Activated CD8-positive, alpha-beta T cell treated with anti-CD3 and anti-CD28 coated beads, Interleukin-2, amount 10 ng/mL, durations not matched to agents 7 days and 5 days (primary cell): ENCODE measurements around the gene AKR7A3. TPM values are rescaled to one million over a fixed set of nuclear protein-coding genes. Genes with fewer than 3 reads are reported as not detected.
A peak's percentile ranks its signal among the peaks of the same experiment; 100 is the strongest.
"Not testable (repeated sequence)": the region's sequence is repeated elsewhere in the genome, so short reads cannot be mapped to it uniquely, and the experiment has no call there.

Experiments
- ATAC-seq: fragments of 150-1000 bp; cut with Tn5 transposase; one replicate; pipeline ENCODE4 v1.10.0; 2021; ENCODE audit warnings: moderate library complexity
- CTCF ChIA-PET: fragments of 350-600 bp; sonication (Branson Sonifier 250); formaldehyde crosslinking; loops from one replicate; lab custom pipeline; 2021; ENCODE audit warnings: antibody characterized with exemption; lab: Charles Lee
- POLR2A ChIA-PET: fragments of 350-600 bp; sonication (Branson Sonifier 250); formaldehyde crosslinking; loops from one replicate; lab custom pipeline; 2021; ENCODE audit warnings: antibody characterized with exemption; lab: Charles Lee
- DNase-seq: peaks from one replicate; pipeline ENCODE4 v3.0.0-alpha.2; 2020
- H3K27ac Mint-ChIP-seq: one replicate; pipeline ENCODE4 v1.8.0; 2021; ENCODE audit warnings: mild to moderate bottlenecking, mixed read lengths
- H3K27me3 Mint-ChIP-seq: one replicate; pipeline ENCODE4 v1.8.0; 2021; ENCODE audit warnings: low read depth, mixed read lengths
- H3K36me3 Mint-ChIP-seq: one replicate; pipeline ENCODE4 v1.8.0; 2021; ENCODE audit warnings: low read depth, mixed read lengths
- H3K4me1 Mint-ChIP-seq: one replicate; pipeline ENCODE4 v1.8.0; 2021; ENCODE audit warnings: low read depth, mixed read lengths
- H3K4me3 Mint-ChIP-seq: one replicate; pipeline ENCODE4 v1.8.0; 2021; ENCODE audit warnings: mild to moderate bottlenecking, mixed read lengths
- H3K9me3 Mint-ChIP-seq: one replicate; pipeline ENCODE4 v1.8.0; 2022; ENCODE audit warnings: mixed read lengths; ENCODE audit not compliant: insufficient read depth
- total RNA-seq, 2 experiments: library from RNA; stranded (reverse); gene quantifications; one replicate each; pipeline ENCODE4 v1.2.3, GENCODE V29; 2021

AKR7A3 gene
- total RNA-seq, result under 1 TPM; 0.37 to 0.61 TPM

- H3K36me3 Mint-ChIP-seq, H3K27ac Mint-ChIP-seq, H3K4me1 Mint-ChIP-seq, H3K9me3 Mint-ChIP-seq: not testable (repeated sequence)
- peak; percentile 68 for DNase-seq
- Mint-ChIP-seq H3K4me3 (peak within 1 kb of the TSS; percentile 55), H3K27me3 (peaks cover 16% of the 10 kb centered on the region)
- CTCF ChIA-PET, result interaction anchor here (1.2 kb wide), 1 partner anchor 374 kb away, joined by 3 read pairs; no protein-coding TSS in a partner anchor
- peak; percentile 99 for ATAC-seq
- POLR2A ChIA-PET, result interaction anchor here (0.7 kb wide), 1 partner anchor 34 kb away, joined by 3 read pairs; no protein-coding TSS in a partner anchor
Observed at GRCh38 chr1:19288324-19289241, at the start of gene AKR7A3. AKR7A3 (minus strand) TSS chr1:19288770; CDS start chr1:19288709, 61 bp downstream.

- H3K27me3 Mint-ChIP-seq, result no peaks in the 10 kb centered on the region
- ATAC-seq (no peak), DNase-seq (no peak)
- no peaks in the 10 kb centered on the region for H3K9me3 Mint-ChIP-seq
- ChIA-PET CTCF (no interaction called here), POLR2A (no interaction called here)
- no peak overlapping the region for H3K27ac Mint-ChIP-seq
- H3K4me1 Mint-ChIP-seq, result peaks cover 1% of the 10 kb centered on the region
- peaks cover 41% of the 10 kb centered on the region for H3K36me3 Mint-ChIP-seq
- H3K4me3 Mint-ChIP-seq, result no peak overlapping the region
Observed at GRCh38 chr1:19338323-19338762, 49.8 kb upstream of the AKR7A3 start.

- no peak overlapping the region for H3K27ac Mint-ChIP-seq
- H3K4me3 Mint-ChIP-seq, result no peak overlapping the region
- no peak for ATAC-seq
- peaks cover 1% of the 10 kb centered on the region for H3K4me1 Mint-ChIP-seq
- no peak for DNase-seq
- ChIA-PET POLR2A (no interaction called here), CTCF (no interaction called here)
- no peaks in the 10 kb centered on the region for H3K27me3 Mint-ChIP-seq
- H3K9me3 Mint-ChIP-seq, result no peaks in the 10 kb centered on the region
- peaks cover 35% of the 10 kb centered on the region for H3K36me3 Mint-ChIP-seq
Observed at GRCh38 chr1:19337289-19337688, 48.7 kb upstream of the AKR7A3 start.

- H3K4me1 Mint-ChIP-seq, result peaks cover 1% of the 10 kb centered on the region
- no peaks in the 10 kb centered on the region for H3K9me3 Mint-ChIP-seq
- no peak overlapping the region for H3K4me3 Mint-ChIP-seq
- H3K27ac Mint-ChIP-seq, result no peak overlapping the region
- ChIA-PET CTCF (no interaction called here), POLR2A (no interaction called here)
- H3K36me3 Mint-ChIP-seq, result peaks cover 28% of the 10 kb centered on the region
- DNase-seq (no peak), ATAC-seq (no peak)
- no peaks in the 10 kb centered on the region for H3K27me3 Mint-ChIP-seq
Observed at GRCh38 chr1:19336543-19336942, 48.0 kb upstream of the AKR7A3 start.

DNA sequence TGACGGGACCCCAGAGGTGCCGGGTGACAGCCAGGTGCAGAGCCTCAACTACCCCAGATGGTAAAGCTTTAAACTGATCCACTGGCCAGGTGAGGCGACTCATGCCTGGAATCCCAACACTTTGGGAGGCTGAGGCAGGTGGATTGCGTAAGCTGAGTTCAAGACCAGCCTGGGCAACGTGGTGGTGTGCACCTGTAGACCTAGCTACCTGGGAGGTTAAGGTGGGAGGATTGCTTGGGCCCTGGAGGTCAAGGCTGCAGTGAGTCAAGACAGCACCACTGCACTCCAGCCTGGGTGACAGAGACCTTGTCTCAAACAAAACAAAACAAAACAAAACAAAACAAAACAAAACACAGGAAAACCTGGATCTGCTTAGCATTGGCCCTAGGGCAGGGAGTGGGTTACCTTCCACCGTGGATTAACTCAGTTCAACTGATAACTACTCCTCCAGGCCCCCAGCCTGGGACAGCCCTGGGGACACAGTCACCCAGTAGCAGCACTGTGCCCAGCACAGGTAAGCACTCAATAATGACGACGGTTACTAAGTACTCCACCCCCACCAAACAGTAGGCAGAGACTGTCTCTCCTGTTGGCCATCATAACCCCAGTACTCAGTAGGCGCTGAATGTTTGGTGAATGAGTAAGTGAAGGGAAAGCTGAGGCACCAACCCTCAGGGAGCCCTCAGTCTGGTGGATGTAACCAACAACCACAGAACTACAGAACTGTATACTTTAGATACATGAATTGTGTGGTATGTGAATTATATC lies 45.2 kb upstream of the AKR7A3 start:
- H3K27me3 Mint-ChIP-seq, result no peaks in the 10 kb centered on the region
- no peak for DNase-seq
- ATAC-seq, result no peak
- CTCF ChIA-PET, result interaction anchor here (1.1 kb wide), 1 partner anchor 248 kb away, joined by 4 read pairs; no protein-coding TSS in a partner anchor
- peaks cover 1% of the 10 kb centered on the region for H3K4me1 Mint-ChIP-seq
- no peak overlapping the region for H3K4me3 Mint-ChIP-seq
- no peaks in the 10 kb centered on the region for H3K9me3 Mint-ChIP-seq
- no peak overlapping the region for H3K27ac Mint-ChIP-seq
- POLR2A ChIA-PET, result no interaction called here
- peaks cover 11% of the 10 kb centered on the region for H3K36me3 Mint-ChIP-seq

DNA sequence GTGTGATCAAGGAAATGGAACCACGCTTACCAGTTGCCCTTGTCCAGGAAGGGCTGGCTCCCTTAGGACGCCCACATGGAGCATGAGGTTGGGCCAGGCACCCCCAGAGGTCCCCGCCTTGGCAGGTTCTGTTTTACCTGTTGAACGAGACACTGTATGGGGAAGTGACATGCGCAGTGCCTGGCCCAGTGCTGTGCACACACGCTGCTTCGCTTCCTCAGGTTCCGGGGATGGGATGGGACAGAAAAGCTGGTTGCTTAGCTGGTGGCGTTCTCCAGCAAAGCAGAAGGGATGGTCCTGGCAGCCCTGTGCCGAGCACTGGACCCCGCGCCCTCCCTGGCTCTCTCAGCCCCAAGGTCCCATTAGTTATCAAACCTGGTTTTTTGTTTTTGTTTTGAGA lies 44.3 kb upstream of the AKR7A3 start:
- Mint-ChIP-seq H3K4me1 (peaks cover 1% of the 10 kb centered on the region), H3K27me3 (no peaks in the 10 kb centered on the region), H3K4me3 (no peak overlapping the region), H3K27ac (no peak overlapping the region), H3K36me3 (peaks cover 5% of the 10 kb centered on the region), H3K9me3 (no peaks in the 10 kb centered on the region)
- ATAC-seq (no peak), DNase-seq (no peak)
- ChIA-PET POLR2A (no interaction called here), CTCF (no interaction called here)

- POLR2A ChIA-PET, result interaction anchor here (1.2 to 1.3 kb wide), 2 partner anchors 17 kb away, joined by 3 read pairs; no protein-coding TSS in a partner anchor
- H3K4me3 Mint-ChIP-seq, result no peak overlapping the region
- ATAC-seq (no peak), DNase-seq (no peak)
- no peak overlapping the region for H3K27ac Mint-ChIP-seq
- H3K27me3 Mint-ChIP-seq, result no peaks in the 10 kb centered on the region
- H3K9me3 Mint-ChIP-seq, result no peaks in the 10 kb centered on the region
- CTCF ChIA-PET, result no interaction called here
- H3K36me3 Mint-ChIP-seq, result no peaks in the 10 kb centered on the region
- no peaks in the 10 kb centered on the region for H3K4me1 Mint-ChIP-seq
Observed at GRCh38 chr1:19331262-19331878, 42.8 kb upstream of the AKR7A3 start.

- no peak overlapping the region for H3K27ac Mint-ChIP-seq
- CTCF ChIA-PET, result interaction anchor here (0.6 to 1.4 kb wide), 2 partner anchors 17 to 60 kb away, joined by 3 read pairs; no protein-coding TSS in a partner anchor
- no peaks in the 10 kb centered on the region for H3K9me3 Mint-ChIP-seq
- DNase-seq (no peak), ATAC-seq (no peak)
- H3K27me3 Mint-ChIP-seq, result no peaks in the 10 kb centered on the region
- POLR2A ChIA-PET, result interaction anchor here (1.3 kb wide), 1 partner anchor 18 kb away, joined by 3 read pairs; no protein-coding TSS in a partner anchor
- no peak overlapping the region for H3K4me3 Mint-ChIP-seq
- H3K4me1 Mint-ChIP-seq, result no peaks in the 10 kb centered on the region
- H3K36me3 Mint-ChIP-seq, result no peaks in the 10 kb centered on the region
Observed at GRCh38 chr1:19330449-19331135, 42.0 kb upstream of the AKR7A3 start.

DNA sequence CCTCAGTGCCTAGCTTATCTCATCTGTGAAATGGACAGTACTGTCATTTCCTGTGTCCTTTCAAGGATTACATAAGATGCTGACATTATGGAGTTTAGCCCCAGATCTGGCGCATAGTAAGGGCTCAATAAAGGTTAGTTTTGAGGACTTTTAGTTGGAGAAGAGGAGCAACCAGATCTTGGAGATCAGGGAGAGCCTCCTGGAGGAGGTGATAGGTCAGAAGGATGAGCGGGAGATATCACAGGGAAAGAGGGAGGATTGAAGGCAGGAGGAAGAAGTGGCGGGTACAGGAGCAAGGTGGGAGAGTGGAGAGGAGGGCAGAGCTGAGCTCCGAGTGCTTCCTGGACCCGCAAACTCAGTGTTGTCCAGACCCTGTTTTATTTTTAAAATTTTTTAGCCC lies 41.0 kb upstream of the AKR7A3 start:
- DNase-seq, result no peak
- Mint-ChIP-seq H3K4me1 (no peaks in the 10 kb centered on the region), H3K9me3 (no peaks in the 10 kb centered on the region), H3K27ac (peak overlapping the region; percentile 32), H3K36me3 (no peaks in the 10 kb centered on the region), H3K27me3 (no peaks in the 10 kb centered on the region), H3K4me3 (no peak overlapping the region)
- ChIA-PET POLR2A (no interaction called here), CTCF (interaction anchor here (0.6 to 1.4 kb wide), 2 partner anchors 16 to 61 kb away, joined by 3 read pairs; no protein-coding TSS in a partner anchor)
- ATAC-seq, result no peak

GRCh38 chr1:19329188-19329587 lies 40.6 kb upstream of the AKR7A3 start:
- ATAC-seq, result no peak
- H3K4me3 Mint-ChIP-seq, result no peak overlapping the region
- no peaks in the 10 kb centered on the region for H3K36me3 Mint-ChIP-seq
- no peaks in the 10 kb centered on the region for H3K27me3 Mint-ChIP-seq
- no peaks in the 10 kb centered on the region for H3K4me1 Mint-ChIP-seq
- no peaks in the 10 kb centered on the region for H3K9me3 Mint-ChIP-seq
- CTCF ChIA-PET, result interaction anchor here (1.4 kb wide), 1 partner anchor 16 kb away, joined by 3 read pairs; no protein-coding TSS in a partner anchor
- H3K27ac Mint-ChIP-seq, result no peak overlapping the region
- no peak for DNase-seq
- POLR2A ChIA-PET, result no interaction called here

DNA sequence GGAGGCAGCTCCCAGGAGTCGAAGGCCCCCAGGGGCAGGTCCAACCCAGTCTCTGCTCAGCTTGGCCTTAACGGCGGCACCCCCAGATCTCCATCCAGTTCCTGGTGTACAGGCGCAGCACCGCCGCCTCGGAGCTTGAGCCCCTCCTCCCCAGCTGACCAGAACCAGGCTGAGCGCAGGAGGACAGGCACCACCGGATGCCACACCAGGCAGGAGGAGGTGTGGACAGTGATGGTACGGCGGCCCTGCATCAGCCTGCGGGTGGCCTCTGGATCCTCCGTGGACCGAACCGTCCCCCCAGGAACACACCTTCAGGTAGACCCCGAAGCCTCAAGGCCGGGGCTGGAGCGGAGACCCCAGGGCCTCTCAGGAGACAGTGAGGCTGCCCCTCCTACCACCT lies 39.9 kb upstream of the AKR7A3 start:
- H3K4me3 Mint-ChIP-seq, result no peak overlapping the region

More for the DNA sequence above, 39.9 kb upstream of the AKR7A3 start:
- Mint-ChIP-seq H3K27me3 (no peaks in the 10 kb centered on the region), H3K27ac (no peak overlapping the region), H3K9me3 (no peaks in the 10 kb centered on the region), H3K4me1 (no peaks in the 10 kb centered on the region), H3K36me3 (no peaks in the 10 kb centered on the region)
- ATAC-seq (no peak), DNase-seq (no peak)
- ChIA-PET POLR2A (no interaction called here), CTCF (no interaction called here)
